GM12875 (cell line): Measurements from ENCODE around the gene HOXC11.

Experiments
- H3K4me3 ChIP-seq: one replicate; pipeline ENCODE4 v1.5.1; 2011; ENCODE audit warnings: low read depth, low read length, control low read depth
- CTCF ChIP-seq: IDR thresholded peaks from 2 replicates; pipeline ENCODE4 v1.5.1; 2011; ENCODE audit warnings: low read depth, mild to moderate bottlenecking, control low read depth, inconsistent platforms, low read length, moderate library complexity, borderline replicate concordance; ENCODE audit not compliant: insufficient read depth

HOXC11 gene

GRCh38 chr12:53995378-53996239 lies 22.7 kb downstream of the HOXC11 start:
- H3K4me3 ChIP-seq: peak overlapping the region; percentile 49

GRCh38 chr12:53996240-53997203 lies 23.6 kb downstream of the HOXC11 start:
- no peak for TF ChIP-seq CTCF
- peak overlapping the region; percentile 49 for H3K4me3 ChIP-seq

More at GRCh38 chr12:53995378-53996239, 22.7 kb downstream of the HOXC11 start:
- TF ChIP-seq CTCF: no peak

- H3K4me3 ChIP-seq: no peak overlapping the region
- TF ChIP-seq CTCF: no peak
Observed at GRCh38 chr12:53997204-53998109, 24.5 kb downstream of the HOXC11 start.

- no peak for TF ChIP-seq CTCF
- H3K4me3 ChIP-seq: no peak overlapping the region
Observed at GRCh38 chr12:53998110-53998899, 25.4 kb downstream of the HOXC11 start.

- no peak for TF ChIP-seq CTCF
- no peak overlapping the region for H3K4me3 ChIP-seq
Observed at GRCh38 chr12:53998900-53999236, 25.9 kb downstream of the HOXC11 start.

- no peak for TF ChIP-seq CTCF
- no peak overlapping the region for H3K4me3 ChIP-seq
Observed at GRCh38 chr12:53999559-54000115, 26.7 kb downstream of the HOXC11 start.
